Endothelial cell of umbilical vein (primary cell): ENCODE results near the gene MAGEB17. TPM values are rescaled to one million over a fixed set of nuclear protein-coding genes. Genes with fewer than 3 reads are reported as not detected.

ENCODE experiments used
- BruUV-seq: library from RNA; stranded (reverse); fragments of 400-500 nt; replicated peaks from 2 replicates; lab custom pipeline; 2021; lab: Mats Ljungman, UMichigan
- CTCF ChIA-PET: fragments of 300-600, 350-600 bp; sonication (Branson Sonifier 250); formaldehyde crosslinking; loops from one replicate; lab custom pipeline; 2021; ENCODE audit warnings: antibody characterized with exemption, inconsistent platforms; lab: Charles Lee
- POLR2A ChIA-PET: fragments of 300-600, 350-600 bp; sonication (Branson Sonifier 250); formaldehyde crosslinking; loops from one replicate; lab custom pipeline; 2021; ENCODE audit warnings: antibody characterized with exemption, inconsistent platforms; lab: Charles Lee
- DNase-seq: peaks from one replicate; pipeline ENCODE4 v3.0.0-alpha.2; 2011; ENCODE audit warnings: low read depth, low spot score
- FAIRE-seq: peaks from 2 replicates; lab custom pipeline; 2011; peaks lifted over from hg19 to GRCh38; lab: Jason Lieb, UNC
- H2AFZ ChIP-seq: 2 replicates; pipeline ENCODE4 v1.6.0; 2012; ENCODE audit warnings: low read depth, low read length, control low read depth, inconsistent platforms
- H3K27ac ChIP-seq: 2 replicates; pipeline ENCODE4 v1.5.1; 2011; ENCODE audit warnings: low read depth, mild to moderate bottlenecking, control low read depth, low read length, moderate library complexity; ENCODE audit not compliant: insufficient read depth
- H3K27me3 ChIP-seq, 2 experiments: 2 replicates each; pipeline versions ENCODE4 v1.6.0 to v1.6.1; 2011; ENCODE audit warnings: low read length in 2 of 2, mixed read lengths in 1 of 2; ENCODE audit not compliant: control insufficient read depth in 2 of 2, insufficient read depth in 2 of 2
- H3K36me3 ChIP-seq, 2 experiments: 2 replicates in 1 of 2; 3 replicates in 1 of 2; pipeline ENCODE4 v1.5.1; 2011; ENCODE audit warnings: low read length in 2 of 2, mild to moderate bottlenecking in 1 of 2, moderate library complexity in 1 of 2; ENCODE audit not compliant: control insufficient read depth in 2 of 2, insufficient read depth in 2 of 2; ENCODE audit errors: extremely low read depth in 1 of 2
- H3K4me1 ChIP-seq: 3 replicates; pipeline ENCODE4 v1.5.1; 2011; ENCODE audit warnings: mild to moderate bottlenecking, low read length; ENCODE audit not compliant: control insufficient read depth, insufficient read depth; ENCODE audit errors: extremely low read depth
- H3K4me2 ChIP-seq: 2 replicates; pipeline ENCODE4 v1.6.1; 2011; ENCODE audit warnings: low read length, control low read depth, mixed read lengths; ENCODE audit not compliant: insufficient read depth
- H3K4me3 ChIP-seq, 3 experiments: fragments of 200-600 bp in 1 of 3; sonication (generic), shearing (Covaris generic) in 1 of 3; replicated peaks in 1 of 3; 2 replicates each; pipeline ENCODE4 v1.5.1; 2011 to 2016; ENCODE audit warnings: control low read depth in 3 of 3, low read length in 3 of 3, mild to moderate bottlenecking in 2 of 3, inconsistent platforms in 1 of 3, low read depth in 1 of 3, moderate library complexity in 1 of 3; ENCODE audit not compliant: insufficient read depth in 1 of 3
- H3K79me2 ChIP-seq: 2 replicates; pipeline ENCODE4 v1.6.0; 2012; ENCODE audit warnings: low read length, inconsistent platforms; ENCODE audit not compliant: control insufficient read depth, insufficient read depth
- H3K9ac ChIP-seq: replicated peaks from 2 replicates; pipeline ENCODE3; 2011; ENCODE audit warnings: low read length, control low read depth; ENCODE audit not compliant: insufficient read depth; ENCODE audit errors: extremely low read depth
- H3K9me1 ChIP-seq: replicated peaks from 3 replicates; pipeline ENCODE4 v1.6.0; 2011; ENCODE audit warnings: mild to moderate bottlenecking, low read length; ENCODE audit not compliant: control insufficient read depth, insufficient read depth; ENCODE audit errors: extremely low read depth
- H3K9me3 ChIP-seq: replicated peaks from 2 replicates; pipeline ENCODE4 v1.5.1; 2012; ENCODE audit warnings: low read length, inconsistent platforms; ENCODE audit not compliant: control insufficient read depth, insufficient read depth
- H4K20me1 ChIP-seq: replicated peaks from 2 replicates; pipeline ENCODE3; 2011; ENCODE audit warnings: mild to moderate bottlenecking, low read length; ENCODE audit not compliant: control insufficient read depth, insufficient read depth; ENCODE audit errors: extremely low read depth
- EZH2 ChIP-seq: IDR thresholded peaks from 2 replicates; pipeline ENCODE4 v1.6.1; 2012; ENCODE audit warnings: borderline replicate concordance, low read depth, mild to moderate bottlenecking, moderate library complexity, low read length, inconsistent platforms; ENCODE audit not compliant: severe bottlenecking
- FOS ChIP-seq: IDR thresholded peaks from 2 replicates; pipeline ENCODE4 v1.6.1; 2011; ENCODE audit warnings: mild to moderate bottlenecking, low read length, moderate library complexity, borderline replicate concordance; ENCODE audit not compliant: insufficient read depth
- GATA2 ChIP-seq: IDR thresholded peaks from 2 replicates; pipeline ENCODE4 v1.7.0; 2011; ENCODE audit warnings: low read depth, mild to moderate bottlenecking, moderate library complexity, mixed read lengths, low read length; ENCODE audit not compliant: insufficient read length, insufficient read depth
- JUN ChIP-seq: IDR thresholded peaks from 2 replicates; pipeline ENCODE4 v1.6.1; 2011; ENCODE audit warnings: borderline replicate concordance, low read depth; ENCODE audit not compliant: insufficient read length, insufficient read depth
- MYC ChIP-seq: IDR thresholded peaks from one replicate; pipeline ENCODE4 v1.6.1; 2011; ENCODE audit warnings: mild to moderate bottlenecking, low read depth, low read length
- POLR2A ChIP-seq: IDR thresholded peaks from 2 replicates; pipeline ENCODE4 v1.6.1; 2012; ENCODE audit warnings: low read depth, mild to moderate bottlenecking, control low read depth, low read length
- POLR2AphosphoS5 ChIP-seq: IDR thresholded peaks from 2 replicates; pipeline ENCODE4 v1.6.1; 2012; ENCODE audit warnings: low read depth, mild to moderate bottlenecking, control low read depth, low read length, moderate library complexity; ENCODE audit not compliant: insufficient read depth
- dilution Hi-C: fragments of 300-500 bp; cut with MboI; formaldehyde crosslinking; loops from one replicate; pipeline ENCODE4 v1.15.0; 2019; ENCODE audit warnings: low sequenced_read_pairs; ENCODE audit not compliant: extremely low pct_ligation_motif_present
- intact Hi-C: fragments of 100-400 bp; cut with micrococcal nuclease; formaldehyde crosslinking; loops from one replicate; pipeline ENCODE4 v1.10.0; 2022
- polyA plus RNA-seq, 4 experiments: library from polyadenylated mRNA; depleted of rRNA in 3 of 4; stranded (reverse) in 3 of 4; unstranded in 1 of 4; fragments of >200 nt; gene quantifications; 2 replicates each; pipeline versions ENCODE4 v1.2.1 to v1.2.3, GENCODE V29; 2011 to 2012; ENCODE audit warnings: missing spikeins in 1 of 4
- total RNA-seq: library from RNA; stranded (reverse); gene quantifications from 2 replicates; pipeline ENCODE4 v1.2.3, GENCODE V29; 2021
- TF ChIP-seq, protein P1 (sequence below): IDR thresholded peaks from 2 replicates; pipeline ENCODE4 v1.6.1; 2011; ENCODE audit not compliant: insufficient read depth, insufficient read length
- TF ChIP-seq, protein P2 (sequence below), 2 donors: IDR thresholded peaks; 1 replicate in 1 of 2; 2 replicates in 1 of 2; pipeline ENCODE4 v1.5.1; 2011; ENCODE audit warnings: low read length in 2 of 2, mild to moderate bottlenecking in 2 of 2, moderate library complexity in 2 of 2, control low read depth in 1 of 2, inconsistent platforms in 1 of 2, low read depth in 1 of 2; ENCODE audit not compliant: insufficient read depth in 1 of 2; ENCODE audit errors: extremely low read depth in 1 of 2

MAGEB17 gene
- total and polyA plus RNA-seq, 2 donors (not counting 3 experiments of a cell fraction or from before 2014, with no cell fraction given) = not detected

DNA sequence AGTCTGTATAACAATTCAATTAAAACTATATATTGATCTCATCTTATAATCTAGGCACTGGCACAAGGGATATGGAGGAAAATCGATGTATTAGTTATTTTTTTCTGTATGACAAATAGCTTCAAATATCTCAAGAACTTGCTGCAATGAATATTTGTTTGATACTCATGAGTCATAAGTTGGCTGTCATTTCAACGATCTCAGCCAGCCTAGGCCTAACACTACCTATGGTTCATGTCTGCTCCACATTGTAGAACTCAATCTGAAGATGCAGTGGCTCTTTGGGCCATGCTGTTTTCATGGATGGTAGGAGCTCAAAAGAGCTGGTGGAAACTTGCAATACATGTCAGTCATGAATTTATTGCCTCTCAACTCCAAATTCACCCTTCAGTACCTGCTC lies 44.7 kb downstream of the MAGEB17 start:
- Histone ChIP-seq H3K4me3 (no peak overlapping the region), H3K79me2 (no peaks in the 10 kb centered on the region), H4K20me1 (no peaks in the 10 kb centered on the region), H3K27ac (no peak overlapping the region), H3K4me1 (no peaks in the 10 kb centered on the region), H3K9me1 (no peaks in the 10 kb centered on the region), H3K9me3 (no peaks in the 10 kb centered on the region), H2AFZ (no peak overlapping the region), H3K36me3 (no peaks in the 10 kb centered on the region), H3K4me2 (no peak overlapping the region), H3K9ac (no peak overlapping the region), H3K27me3 (no peaks in the 10 kb centered on the region)
- CTCF ChIA-PET = interaction anchor here (0.8 to 4.1 kb wide), 14 partner anchors 24 to 644 kb away, joined by 3 to 50 read pairs (median 4); partner anchors contain the start of genes AP1S2 and GRPR
- FAIRE-seq = no peak
- POLR2A ChIA-PET = no interaction called here
- no peak for DNase-seq
- BruUV-seq = no TSS peak
- dilution Hi-C loops = no loop called here
- no peak for TF ChIP-seq EZH2
- TF ChIP-seq GATA2 = no peak
- TF ChIP-seq JUN = no peak
- no peak for TF ChIP-seq POLR2AphosphoS5
- TF ChIP-seq, protein P1, sequence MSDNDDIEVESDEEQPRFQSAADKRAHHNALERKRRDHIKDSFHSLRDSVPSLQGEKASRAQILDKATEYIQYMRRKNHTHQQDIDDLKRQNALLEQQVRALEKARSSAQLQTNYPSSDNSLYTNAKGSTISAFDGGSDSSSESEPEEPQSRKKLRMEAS = no peak
- TF ChIP-seq FOS = no peak
- TF ChIP-seq POLR2A = no peak
- TF ChIP-seq, protein P2, sequence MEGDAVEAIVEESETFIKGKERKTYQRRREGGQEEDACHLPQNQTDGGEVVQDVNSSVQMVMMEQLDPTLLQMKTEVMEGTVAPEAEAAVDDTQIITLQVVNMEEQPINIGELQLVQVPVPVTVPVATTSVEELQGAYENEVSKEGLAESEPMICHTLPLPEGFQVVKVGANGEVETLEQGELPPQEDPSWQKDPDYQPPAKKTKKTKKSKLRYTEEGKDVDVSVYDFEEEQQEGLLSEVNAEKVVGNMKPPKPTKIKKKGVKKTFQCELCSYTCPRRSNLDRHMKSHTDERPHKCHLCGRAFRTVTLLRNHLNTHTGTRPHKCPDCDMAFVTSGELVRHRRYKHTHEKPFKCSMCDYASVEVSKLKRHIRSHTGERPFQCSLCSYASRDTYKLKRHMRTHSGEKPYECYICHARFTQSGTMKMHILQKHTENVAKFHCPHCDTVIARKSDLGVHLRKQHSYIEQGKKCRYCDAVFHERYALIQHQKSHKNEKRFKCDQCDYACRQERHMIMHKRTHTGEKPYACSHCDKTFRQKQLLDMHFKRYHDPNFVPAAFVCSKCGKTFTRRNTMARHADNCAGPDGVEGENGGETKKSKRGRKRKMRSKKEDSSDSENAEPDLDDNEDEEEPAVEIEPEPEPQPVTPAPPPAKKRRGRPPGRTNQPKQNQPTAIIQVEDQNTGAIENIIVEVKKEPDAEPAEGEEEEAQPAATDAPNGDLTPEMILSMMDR (IDR thresholded peaks at IDR 0.05; ENCODE audit: extremely low read depth in 1 of 2, insufficient read depth in 1 of 2, low read depth in 1 of 2, low read length in 2 of 2) = no peak
- TF ChIP-seq MYC = no peak
- intact Hi-C loops = loop anchor here (1.0 to 10.0 kb wide), 3 partner anchors 89 to 357 kb away; partner anchors contain the start of genes AP1S2 and GRPR
